ENCODE results near the gene CCDC85A.

GRCh38 chr2:56208380-56208779, 24.6 kb downstream of the CCDC85A start:
- no peak for TF ChIP-seq YY1 (IDR thresholded peaks at IDR 0.05; ENCODE audit: insufficient read depth, insufficient read length)
- no peak for TF ChIP-seq ZNF274 (IDR thresholded peaks at IDR 0.05; ENCODE audit: low read depth, low read length)

Measured in NT2/D1 (cell line).